IMR-90 (cell line): ENCODE results near the gene HTRA2. TPM values are rescaled to one million over a fixed set of nuclear protein-coding genes. Genes with fewer than 3 reads are reported as not detected.
A peak's percentile ranks its signal among the peaks of the same experiment; 100 is the strongest.

Source experiments
- ATAC-seq: fragments of 200-7000 bp; cut with Tn5 transposase; 2 replicates; pipeline ENCODE4 v1.9.1; 2020; ENCODE audit warnings: low read depth, mild to moderate bottlenecking, moderate library complexity
- BruUV-seq: library from RNA; stranded (reverse); fragments of 400-500 nt; replicated peaks from 2 replicates; lab custom pipeline; 2021; lab: Mats Ljungman, UMichigan
- CTCF ChIA-PET: fragments of 300-600 bp; formaldehyde crosslinking; extraction: SDS; loops from one replicate; lab custom pipeline; 2021; ENCODE audit warnings: antibody characterized with exemption; lab: Yijun Ruan, JAX
- POLR2A ChIA-PET: fragments of 300-600 bp; sonication (Branson Sonifier 250); formaldehyde crosslinking; loops from one replicate; lab custom pipeline; 2022; ENCODE audit warnings: antibody characterized with exemption; ENCODE audit not compliant: unreplicated experiment; lab: Charles Lee
- DNase-seq: peaks from one replicate; pipeline ENCODE4 v3.0.0; 2013
- H2AFZ ChIP-seq: replicated peaks from 2 replicates; pipeline ENCODE3; 2013; ENCODE audit warnings: low read length, mild to moderate bottlenecking; ENCODE audit not compliant: poor library complexity
- H2AK5ac ChIP-seq: 2 replicates; pipeline ENCODE4 v1.6.1; 2013; ENCODE audit warnings: low read depth, low read length, inconsistent platforms
- H2AK9ac ChIP-seq: replicated peaks from 2 replicates; pipeline ENCODE3; 2013; ENCODE audit warnings: mild to moderate bottlenecking, low read depth, low read length, moderate library complexity; ENCODE audit not compliant: poor library complexity
- H2BK120ac ChIP-seq: 2 replicates; pipeline ENCODE4 v1.6.1; 2013; ENCODE audit warnings: low read depth, low read length, inconsistent platforms
- H2BK15ac ChIP-seq: 3 replicates; pipeline ENCODE4 v1.6.1; 2013; ENCODE audit warnings: low read depth, low read length, inconsistent platforms
- H2BK20ac ChIP-seq: 2 replicates; pipeline ENCODE4 v1.6.1; 2013; ENCODE audit warnings: low read depth, mild to moderate bottlenecking, inconsistent platforms, low read length, moderate library complexity
- H2BK5ac ChIP-seq: 2 replicates; pipeline ENCODE4 v1.6.1; 2013; ENCODE audit warnings: mild to moderate bottlenecking, low read depth, low read length, inconsistent platforms; ENCODE audit not compliant: poor library complexity, severe bottlenecking
- H3K14ac ChIP-seq: replicated peaks from 2 replicates; pipeline ENCODE4 v1.6.1; 2013; ENCODE audit warnings: low read depth, low read length, inconsistent platforms
- H3K18ac ChIP-seq: 2 replicates; pipeline ENCODE4 v1.6.1; 2013; ENCODE audit warnings: low read depth, low read length, control low read depth
- H3K23ac ChIP-seq: 2 replicates; pipeline ENCODE4 v1.6.1; 2013; ENCODE audit warnings: low read depth, low read length, inconsistent platforms
- H3K27ac ChIP-seq: 2 replicates; pipeline ENCODE4 v1.5.1; 2013; ENCODE audit warnings: mild to moderate bottlenecking, control low read depth, low read length; ENCODE audit not compliant: insufficient read depth
- H3K27me3 ChIP-seq: 2 replicates; pipeline ENCODE4 v1.6.1; 2013; ENCODE audit warnings: low read length; ENCODE audit not compliant: control insufficient read depth, insufficient read depth
- H3K36me3 ChIP-seq: 2 replicates; pipeline ENCODE4 v1.6.1; 2013; ENCODE audit warnings: low read length, mixed read lengths; ENCODE audit not compliant: control insufficient read depth, insufficient read depth
- H3K4ac ChIP-seq: 2 replicates; pipeline ENCODE4 v1.6.1; 2013; ENCODE audit warnings: low read depth, low read length, inconsistent platforms
- H3K4me1 ChIP-seq: 2 replicates; pipeline ENCODE4 v1.6.1; 2013; ENCODE audit warnings: low read length, mixed read lengths; ENCODE audit not compliant: control insufficient read depth, insufficient read depth
- H3K4me2 ChIP-seq: 2 replicates; pipeline ENCODE4 v1.6.1; 2013; ENCODE audit warnings: low read depth, mild to moderate bottlenecking, control low read depth, low read length, moderate library complexity
- H3K4me3 ChIP-seq: 2 replicates; pipeline ENCODE4 v1.5.1; 2013; ENCODE audit warnings: low read depth, mild to moderate bottlenecking, control low read depth, low read length, moderate library complexity; ENCODE audit not compliant: insufficient read depth
- H3K56ac ChIP-seq: 2 replicates; pipeline ENCODE4 v1.6.1; 2013; ENCODE audit warnings: low read length, inconsistent platforms; ENCODE audit not compliant: insufficient read depth; ENCODE audit errors: extremely low read depth
- H3K79me1 ChIP-seq, 2 experiments: 2 replicates each; pipeline ENCODE4 v1.6.1; 2013; ENCODE audit warnings: low read length in 2 of 2, inconsistent platforms in 1 of 2, low read depth in 1 of 2
- H3K9ac ChIP-seq: 2 replicates; pipeline ENCODE4 v1.6.1; 2013; ENCODE audit warnings: low read depth, low read length, control low read depth
- H3K9me1 ChIP-seq: 2 replicates; pipeline ENCODE4 v1.6.1; 2013; ENCODE audit warnings: low read length, inconsistent platforms; ENCODE audit not compliant: insufficient read depth
- H3K9me3 ChIP-seq: 2 replicates; pipeline ENCODE4 v1.6.1; 2013; ENCODE audit warnings: low read length; ENCODE audit not compliant: control insufficient read depth, insufficient read depth
- H4K20me1 ChIP-seq: 2 replicates; pipeline ENCODE4 v1.6.1; 2013; ENCODE audit warnings: low read length, inconsistent platforms; ENCODE audit not compliant: insufficient read depth
- H4K5ac ChIP-seq: 2 replicates; pipeline ENCODE4 v1.6.1; 2013; ENCODE audit warnings: mild to moderate bottlenecking, low read depth, low read length, control low read depth
- H4K8ac ChIP-seq, 2 experiments: 2 replicates each; pipeline ENCODE4 v1.6.1; 2013; ENCODE audit warnings: low read depth in 2 of 2, low read length in 2 of 2, control low read depth in 1 of 2, inconsistent platforms in 1 of 2
- H4K91ac ChIP-seq: 2 replicates; pipeline ENCODE4 v1.6.1; 2013; ENCODE audit warnings: low read depth, low read length, inconsistent platforms; ENCODE audit not compliant: insufficient read depth
- CEBPB ChIP-seq: IDR thresholded peaks from 2 replicates; pipeline ENCODE4 v1.6.1; 2012; ENCODE audit warnings: low read depth, low read length, improper control_type of control experiment
- CHD1 ChIP-seq: IDR thresholded peaks from 2 replicates; pipeline ENCODE4 v1.6.1; 2012; ENCODE audit warnings: low read depth, low read length, improper control_type of control experiment
- MAZ ChIP-seq: IDR thresholded peaks from 2 replicates; pipeline ENCODE4 v1.6.1; 2012; ENCODE audit warnings: low read depth, mild to moderate bottlenecking, low read length, improper control_type of control experiment, moderate library complexity, borderline replicate concordance
- WGBS, 2 experiments: methylation state at CpG; one replicate each; pipeline versions ENCODE4 v1.1.5 to v1.1.7; 2013; ENCODE audit warnings: missing lambda C conversion rate in 2 of 2; ENCODE audit not compliant: insufficient read length in 1 of 2; ENCODE audit errors: extremely low coverage in 2 of 2; 5-methylcytosine and 5-hydroxymethylcytosine counted together
- dilution Hi-C: fragments of 300-500 bp; cut with HindIII; formaldehyde crosslinking; loops from one replicate; pipeline ENCODE4 v1.14.3; 2018; ENCODE audit warnings: low sequenced_read_pairs; ENCODE audit not compliant: unreplicated experiment
- in situ Hi-C: fragments of 300-500 bp; cut with MboI; formaldehyde crosslinking; loops from 3 replicates; pipeline ENCODE4 v1.14.3; 2019; ENCODE audit warnings: low sequenced_read_pairs, inconsistent platforms, mixed read lengths
- intact Hi-C: fragments of 100-400 bp; cut with micrococcal nuclease; formaldehyde crosslinking; loops from 2 replicates; pipeline ENCODE4 v1.10.0; 2022
- polyA plus RNA-seq, 3 experiments: library from polyadenylated mRNA; depleted of rRNA; stranded (reverse); fragments of >200 nt; gene quantifications; 2 replicates each; pipeline ENCODE4 v1.2.3, GENCODE V29; 2012; ENCODE audit warnings: low replicate concordance in 1 of 3
- total RNA-seq: library from RNA; depleted of rRNA; stranded (reverse); fragments of >200 nt; gene quantifications from 2 replicates; pipeline ENCODE4 v1.2.3, GENCODE V29; 2012

The HTRA2 gene
- total and polyA plus RNA-seq, 2 of the 4 experiments (the other 2 are of a cell fraction), result 23.6 to 28.1 TPM

DNA sequence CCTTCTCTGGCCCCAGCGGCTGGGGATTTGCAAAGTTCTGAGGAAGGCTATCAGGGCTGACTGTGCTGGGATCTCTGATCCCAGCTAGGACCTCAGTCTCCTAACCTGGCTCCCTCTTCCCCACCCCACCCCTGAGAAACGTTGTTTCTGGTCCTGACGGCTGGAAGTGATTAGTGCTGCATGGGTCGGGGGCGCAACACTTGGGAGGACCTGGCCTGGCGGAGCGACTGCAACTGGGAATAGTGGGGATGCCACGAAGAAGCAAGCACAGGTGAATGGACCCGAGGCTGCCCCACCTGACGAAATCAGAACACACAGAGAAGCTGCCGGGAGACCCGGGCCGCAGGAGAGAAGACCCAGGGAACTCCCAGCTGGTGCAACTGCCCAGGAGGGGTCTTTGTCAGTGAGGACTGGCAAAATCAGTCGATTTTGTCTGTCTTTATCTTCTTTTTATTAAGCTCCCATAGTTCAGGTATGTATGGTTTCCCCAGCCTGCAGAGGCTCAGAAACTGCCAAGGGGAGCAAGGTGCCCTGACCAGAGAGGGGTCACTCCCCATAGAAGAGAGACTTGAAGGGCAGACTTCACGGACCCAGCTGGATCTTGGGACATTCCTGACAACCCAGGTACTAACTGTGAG lies 29.7 kb upstream of the HTRA2 start:
- Histone ChIP-seq H3K9ac (no peak overlapping the region), H3K18ac (no peak overlapping the region), H3K4me2 (no peak overlapping the region; the same call in 1 of the 2 replicates), H4K5ac (no peak overlapping the region), H3K14ac (no peak overlapping the region), H4K20me1 (no peaks in the 10 kb centered on the region), H2BK20ac (no peak overlapping the region), H3K27me3 (peaks cover 38% of the 10 kb centered on the region), H4K8ac (no peak overlapping the region), H2BK15ac (no peak overlapping the region), H2AFZ (peak overlapping the region; percentile 71), H3K79me1 (peaks cover 0 to 20% of the 10 kb centered on the region in 2 experiments; a peak in 3 of 4 replicates), H3K4me1 (peaks cover 14% of the 10 kb centered on the region), H3K56ac (no peak overlapping the region), H3K23ac (no peak overlapping the region), H2AK5ac (no peak overlapping the region), H3K4ac (no peak overlapping the region), H3K9me1 (no peaks in the 10 kb centered on the region), H2BK5ac (no peak overlapping the region), H3K36me3 (peaks cover 5% of the 10 kb centered on the region; the same call in 1 of the 2 replicates), H2AK9ac (no peak overlapping the region), H4K91ac (no peak overlapping the region), H3K4me3 (no peak overlapping the region), H3K27ac (no peak overlapping the region), H2BK120ac (no peak overlapping the region), H3K9me3 (no peaks in the 10 kb centered on the region)
- dilution Hi-C loops, result no loop called here
- DNase-seq, result no peak
- ChIA-PET CTCF (no interaction called here), POLR2A (no interaction called here)
- TF ChIP-seq CEBPB, result no peak
- TF ChIP-seq MAZ, result no peak
- TF ChIP-seq CHD1, result no peak
- no TSS peak for BruUV-seq
- 94% methylated on average over 3 of the region's 15 CpGs; no CpG with 5 or more reads in 1 of the 2 experiments for WGBS, 2 experiments
- no peak for ATAC-seq
- in situ Hi-C loops, result loop anchor here (25.0 kb wide), 1 partner anchor 362 kb away; no protein-coding TSS in a partner anchor
- intact Hi-C loops, result no loop called here
